GM19468 (cell line): ENCODE results near the gene HBG1.

Source experiments
- ATAC-seq: cut with Tn5 transposase; IDR thresholded peaks from one replicate; pipeline ENCODE4 v1.9.1; 2021; ENCODE audit warnings: mild to moderate bottlenecking, moderate library complexity, moderate number of reproducible peaks; ENCODE audit not compliant: unreplicated experiment; ENCODE audit errors: extremely low read depth

The HBG1 gene

GRCh38 chr11:5230266-5230665, 19.4 kb downstream of the HBG1 start:
- no peak for ATAC-seq

DNA sequence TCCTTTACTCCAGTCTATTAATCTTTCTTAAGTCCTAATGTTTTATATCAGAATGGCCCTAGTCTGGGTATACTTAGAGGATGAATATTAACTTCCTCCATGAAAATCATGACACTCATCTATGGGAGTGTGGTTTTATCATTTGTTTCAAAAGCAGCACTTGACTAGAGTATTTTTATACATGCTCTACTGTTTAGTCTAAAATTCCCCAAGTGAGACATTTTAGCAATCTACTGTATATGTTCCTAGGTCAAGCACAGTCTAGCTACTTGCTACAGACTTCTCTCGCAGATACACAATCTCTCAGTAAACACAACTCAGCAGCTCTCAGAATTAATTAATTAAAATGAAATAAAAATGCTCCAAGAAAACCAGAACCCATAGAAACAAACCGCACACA, 19.9 kb downstream of the HBG1 start:
- no peak for ATAC-seq

DNA sequence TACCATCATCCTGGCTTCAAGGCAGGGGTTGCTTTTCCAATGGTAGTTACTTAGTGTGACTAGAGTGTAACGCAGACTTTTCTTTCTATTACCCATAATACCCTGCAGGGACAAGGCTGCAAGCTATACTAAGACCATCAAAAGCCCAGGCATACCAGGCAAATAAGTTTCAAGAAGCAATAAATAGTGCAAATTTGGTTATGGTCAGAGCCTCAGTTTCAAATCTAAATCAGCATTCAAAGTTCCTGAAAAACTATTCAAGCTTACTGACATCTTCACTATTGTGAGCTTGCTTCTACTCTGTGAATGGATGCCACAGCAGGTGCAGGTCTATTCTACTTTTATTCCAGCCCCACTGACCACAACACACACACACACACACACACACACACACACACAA, 20.3 kb downstream of the HBG1 start:
- no peak for ATAC-seq

DNA sequence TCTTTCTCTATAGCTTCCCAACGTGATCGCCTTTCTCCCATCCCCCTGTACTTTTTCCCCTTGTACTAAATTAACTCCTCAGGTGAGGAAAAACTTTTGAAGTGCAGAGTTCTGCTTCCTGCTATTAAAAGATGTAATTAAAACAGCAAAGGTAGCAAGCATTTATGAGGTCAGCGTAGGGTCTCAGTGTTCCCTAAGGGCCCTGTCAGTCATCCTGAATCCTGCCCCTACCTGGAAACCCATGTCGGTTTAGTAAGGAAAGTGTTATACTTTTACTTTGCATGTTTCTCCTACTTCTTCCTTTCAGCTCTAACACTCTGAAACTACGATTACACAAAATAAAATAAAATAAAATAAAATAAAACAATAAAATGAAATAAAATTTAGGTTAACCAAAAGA, 21.5 kb downstream of the HBG1 start:
- no peak for ATAC-seq

DNA sequence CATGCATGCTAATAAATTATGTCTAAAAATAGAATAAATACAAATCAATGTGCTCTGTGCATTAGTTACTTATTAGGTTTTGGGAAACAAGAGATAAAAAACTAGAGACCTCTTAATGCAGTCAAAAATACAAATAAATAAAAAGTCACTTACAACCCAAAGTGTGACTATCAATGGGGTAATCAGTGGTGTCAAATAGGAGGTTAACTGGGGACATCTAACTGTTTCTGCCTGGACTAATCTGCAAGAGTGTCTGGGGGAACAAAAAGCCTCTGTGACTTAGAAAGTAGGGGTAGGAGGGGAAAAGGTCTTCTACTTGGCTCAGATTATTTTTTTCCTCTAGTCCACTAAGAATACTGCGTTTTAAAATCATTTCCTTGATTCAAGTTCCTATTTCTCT, 22.0 kb downstream of the HBG1 start:
- ATAC-seq, result no peak

GRCh38 chr11:5226732-5227310, 22.8 kb downstream of the HBG1 start, which contains the start of gene HBB:
HBB (minus strand) TSS chr11:5227071; CDS start chr11:5227021, 50 bp downstream.
- no peak for ATAC-seq

DNA sequence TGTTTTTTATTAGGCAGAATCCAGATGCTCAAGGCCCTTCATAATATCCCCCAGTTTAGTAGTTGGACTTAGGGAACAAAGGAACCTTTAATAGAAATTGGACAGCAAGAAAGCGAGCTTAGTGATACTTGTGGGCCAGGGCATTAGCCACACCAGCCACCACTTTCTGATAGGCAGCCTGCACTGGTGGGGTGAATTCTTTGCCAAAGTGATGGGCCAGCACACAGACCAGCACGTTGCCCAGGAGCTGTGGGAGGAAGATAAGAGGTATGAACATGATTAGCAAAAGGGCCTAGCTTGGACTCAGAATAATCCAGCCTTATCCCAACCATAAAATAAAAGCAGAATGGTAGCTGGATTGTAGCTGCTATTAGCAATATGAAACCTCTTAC, 24.2 kb downstream of the HBG1 start:
- no peak for ATAC-seq

DNA sequence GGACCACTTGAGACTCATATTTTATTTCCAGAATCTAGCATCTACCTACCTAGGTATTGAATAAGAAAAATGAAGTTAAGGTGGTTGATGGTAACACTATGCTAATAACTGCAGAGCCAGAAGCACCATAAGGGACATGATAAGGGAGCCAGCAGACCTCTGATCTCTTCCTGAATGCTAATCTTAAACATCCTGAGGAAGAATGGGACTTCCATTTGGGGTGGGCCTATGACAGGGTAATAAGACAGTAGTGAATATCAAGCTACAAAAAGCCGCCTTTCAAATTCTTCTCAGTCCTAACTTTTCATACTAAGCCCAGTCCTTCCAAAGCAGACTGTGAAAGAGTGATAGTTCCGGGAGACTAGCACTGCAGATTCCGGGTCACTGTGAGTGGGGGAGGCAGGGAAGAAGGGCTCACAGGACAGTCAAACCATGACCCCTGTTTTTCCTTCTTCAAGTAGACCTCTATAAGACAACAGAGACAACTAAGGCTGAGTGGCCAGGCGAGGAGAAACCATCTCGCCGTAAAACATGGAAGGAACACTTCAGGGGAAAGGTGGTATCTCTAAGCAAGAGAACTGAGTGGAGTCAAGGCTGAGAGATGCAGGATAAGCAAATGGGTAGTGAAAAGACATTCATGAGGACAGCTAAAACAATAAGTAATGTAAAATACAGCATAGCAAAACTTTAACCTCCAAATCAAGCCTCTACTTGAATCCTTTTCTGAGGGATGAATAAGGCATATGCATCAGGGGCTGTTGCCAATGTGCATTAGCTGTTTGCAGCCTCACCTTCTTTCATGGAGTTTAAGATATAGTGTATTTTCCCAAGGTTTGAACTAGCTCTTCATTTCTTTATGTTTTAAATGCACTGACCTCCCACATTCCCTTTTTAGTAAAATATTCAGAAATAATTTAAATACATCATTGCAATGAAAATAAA, 24.8 kb downstream of the HBG1 start:
- ATAC-seq, result no peak

DNA sequence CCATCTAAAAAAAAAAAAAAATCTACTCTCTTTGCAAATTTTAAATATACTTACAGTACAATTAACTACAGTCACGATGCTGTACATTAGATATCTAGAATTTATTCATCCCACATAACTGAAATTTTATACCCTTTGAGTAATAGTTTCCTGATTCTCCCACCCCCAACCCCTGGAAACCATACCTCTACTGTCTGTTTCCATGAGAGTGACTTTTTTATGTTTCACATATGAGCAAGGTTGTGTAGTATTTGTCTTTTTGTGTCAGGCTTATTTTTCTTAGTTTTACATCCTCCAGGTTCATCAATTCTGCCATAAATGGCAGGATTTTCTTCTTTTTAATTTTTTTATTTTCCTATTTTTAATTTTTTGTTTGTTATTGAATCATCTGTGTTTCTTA, 26.0 kb downstream of the HBG1 start:
- no peak for ATAC-seq

- no peak for ATAC-seq
Measured at GRCh38 chr11:5223146-5223545, 26.5 kb downstream of the HBG1 start.

DNA sequence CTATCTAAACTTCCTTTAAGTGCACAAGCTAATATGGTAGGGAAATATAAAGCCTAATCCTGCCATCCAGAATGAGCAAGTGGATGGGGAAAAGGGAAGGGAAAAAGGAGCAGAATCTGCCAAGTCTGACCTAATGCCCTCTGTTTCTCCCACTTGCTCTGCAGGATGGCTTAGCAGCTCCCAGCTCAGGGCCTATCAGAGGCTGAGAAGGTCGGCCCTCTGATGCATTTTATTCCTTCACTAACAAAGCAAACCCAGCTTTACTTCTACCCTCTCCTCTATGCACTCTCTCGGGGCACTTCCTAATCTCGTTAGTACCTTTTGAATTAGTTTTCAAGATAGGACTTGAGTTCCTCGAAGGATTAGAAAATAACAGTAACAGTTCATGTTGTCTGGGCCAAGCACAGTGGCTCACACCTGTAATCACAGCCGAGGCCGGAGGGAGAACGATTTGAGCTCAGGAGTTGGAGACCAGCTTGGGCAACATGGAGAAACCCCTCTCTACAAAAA, 39.2 kb downstream of the HBG1 start:
- ATAC-seq, result no peak

DNA sequence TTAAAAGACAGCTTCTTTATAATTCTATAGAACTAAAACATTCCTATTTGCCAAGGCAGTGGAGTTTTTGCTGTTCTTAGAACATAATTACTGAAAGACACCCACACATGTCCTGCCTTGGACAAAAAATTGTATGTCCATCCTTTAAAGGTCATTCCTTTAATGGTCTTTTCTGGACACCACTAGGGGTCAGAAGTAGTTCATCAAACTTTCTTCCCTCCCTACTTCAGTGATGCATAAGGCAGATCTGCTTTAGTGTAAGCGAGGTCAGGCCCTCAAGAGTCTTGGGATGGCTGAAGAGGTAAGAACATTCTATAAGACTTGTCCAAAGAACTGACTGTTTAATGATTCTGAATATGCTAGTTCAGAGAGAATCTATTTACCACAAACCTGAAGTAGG, 44.9 kb downstream of the HBG1 start:
- ATAC-seq, result peak; percentile 51

DNA sequence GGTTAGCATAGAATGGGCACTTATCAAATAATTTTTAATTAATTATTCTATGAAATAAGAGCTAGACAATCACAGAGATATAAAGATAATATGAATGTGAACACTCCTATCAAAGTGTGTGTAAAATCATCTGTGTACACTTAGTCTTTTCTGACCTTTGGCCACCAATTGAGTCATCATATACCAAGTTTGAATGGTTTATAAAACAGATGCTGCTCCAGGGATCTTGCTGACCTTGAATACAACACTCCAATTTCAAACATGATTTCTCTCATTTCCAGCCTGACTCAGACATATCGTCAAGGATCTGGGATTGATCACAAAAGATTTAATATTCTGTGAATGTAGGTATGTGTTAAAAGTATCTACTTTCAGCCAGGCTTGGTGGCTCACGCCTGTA, 46.3 kb downstream of the HBG1 start:
- no peak for ATAC-seq

DNA sequence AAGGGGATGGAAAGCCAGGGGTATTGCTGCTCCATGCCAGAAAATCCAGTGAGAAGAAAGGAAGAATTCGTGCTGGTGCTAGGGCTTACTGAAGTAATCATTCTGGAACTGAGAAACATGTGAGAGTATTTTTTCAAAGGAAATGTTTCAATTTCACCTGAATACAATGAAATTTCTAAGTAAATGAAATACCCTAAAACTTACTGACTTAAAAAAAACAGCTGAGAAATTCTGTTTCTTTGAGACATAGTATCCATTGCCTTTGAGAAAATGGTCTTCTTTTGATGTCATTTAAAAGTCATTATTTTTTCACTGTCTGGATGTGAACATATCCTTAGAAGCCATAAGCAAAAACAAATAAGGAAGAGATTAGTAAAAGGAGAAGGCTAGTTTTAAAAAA, 49.1 kb downstream of the HBG1 start, which contains the start of gene OR51V1:
TSS of gene OR51V1 (minus strand) at position 101 of the 400 bp plus-strand sequence. CDS start at position 101, 0 bp downstream.
- no peak for ATAC-seq

- no peak for ATAC-seq
Measured at GRCh38 chr11:5198285-5198684, 51.4 kb downstream of the HBG1 start.
